Left colon (tissue), 2 donors: Measurements from ENCODE around the gene PDE6H. TPM values are rescaled to one million over a fixed set of nuclear protein-coding genes. Genes with fewer than 3 reads are reported as not detected.

Experiments
- total RNA-seq, 2 donors: library from RNA; stranded (reverse); fragmentation: NEBNext Ultra II Directional; extraction: Animal tissue kit (Norgen Biotek cat#: 25700); gene quantifications; one replicate each; pipeline ENCODE4 v1.2.1, GENCODE V29; 2021
- donor health status: DM: no; HTN: no; CAD: no.
- donor health status: DM: yes; HTN: yes; CAD: no.

The PDE6H gene
- total RNA-seq, 2 donors from 2014 or later: not detected

Other genes with a start within 250 kb of the PDE6H start
- 10 to 100 TPM; 38.0 to 44.1 TPM for gene WBP11, start 169.6 kb upstream of the PDE6H start, total RNA-seq
- gene C12orf60, start 169.4 kb upstream of the PDE6H start, total RNA-seq: under 1 TPM; 0.31 to 0.89 TPM
- gene SMCO3, start 158.9 kb upstream of the PDE6H start, total RNA-seq: not detected
- gene ART4, start 129.5 kb upstream of the PDE6H start, total RNA-seq: under 1 TPM; 0.20 to 0.21 TPM
- gene MGP, start 87.2 kb upstream of the PDE6H start, total RNA-seq: 100 to 1,000 TPM in 1 of 2 donors, 10 to 100 TPM in 1; 77.0 to 248 TPM
- 1 to 10 TPM; 1.0 to 3.3 TPM for gene ERP27, start 34.5 kb upstream of the PDE6H start, total RNA-seq
- gene ARHGDIB, start 11.4 kb upstream of the PDE6H start, total RNA-seq: 10 to 100 TPM; 23.5 to 38.5 TPM
- gene RERG, start 248.4 kb downstream of the PDE6H start, total RNA-seq: 1 to 10 TPM in 1 of 2 donors, under 1 TPM in 1; 0.85 to 4.1 TPM